Measurements from ENCODE around the gene ARAP1.

Gene ARAP1

DNA sequence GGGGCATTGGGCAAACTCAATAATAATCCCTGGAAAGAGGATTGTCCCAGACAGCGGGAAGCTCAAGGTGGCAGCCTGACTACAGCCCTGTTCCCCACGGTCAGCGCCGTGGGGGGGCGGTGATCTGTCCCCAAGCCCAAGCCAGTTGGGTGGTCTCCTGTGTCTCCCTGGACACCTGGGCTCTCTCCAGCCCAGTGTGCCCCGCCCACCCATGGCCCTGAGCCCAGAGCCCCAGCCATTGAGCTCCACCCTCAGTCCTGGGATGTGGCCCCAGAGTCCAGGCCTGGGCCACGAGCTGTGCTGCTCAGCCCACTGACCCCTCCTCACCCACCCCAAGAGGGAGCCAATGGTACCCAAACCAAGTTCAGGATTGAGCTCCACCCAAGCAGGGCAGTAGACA lies 50.1 kb downstream of the ARAP1 start:
- DNase-seq, result no peak

DNA sequence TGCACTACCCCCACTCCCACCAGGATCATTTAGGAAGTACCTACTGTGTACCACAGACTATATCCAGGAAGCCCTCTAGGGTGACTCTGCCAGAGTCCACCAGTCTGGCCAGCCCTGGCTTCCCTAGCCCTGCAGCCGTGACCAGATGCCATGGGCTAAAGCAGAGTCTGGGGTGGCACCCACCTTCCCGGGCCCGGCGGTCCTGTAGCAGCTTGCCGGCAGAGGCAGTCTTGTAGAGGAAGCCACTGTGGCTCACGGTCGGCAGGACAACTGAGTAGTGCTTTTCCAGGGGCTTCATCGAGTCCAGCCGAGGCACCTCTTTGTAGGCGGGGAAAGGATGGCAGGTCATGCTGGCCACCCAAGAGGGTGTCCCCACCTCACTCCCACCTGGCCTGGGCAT lies 50.7 kb downstream of the ARAP1 start:
- no peak for DNase-seq

DNA sequence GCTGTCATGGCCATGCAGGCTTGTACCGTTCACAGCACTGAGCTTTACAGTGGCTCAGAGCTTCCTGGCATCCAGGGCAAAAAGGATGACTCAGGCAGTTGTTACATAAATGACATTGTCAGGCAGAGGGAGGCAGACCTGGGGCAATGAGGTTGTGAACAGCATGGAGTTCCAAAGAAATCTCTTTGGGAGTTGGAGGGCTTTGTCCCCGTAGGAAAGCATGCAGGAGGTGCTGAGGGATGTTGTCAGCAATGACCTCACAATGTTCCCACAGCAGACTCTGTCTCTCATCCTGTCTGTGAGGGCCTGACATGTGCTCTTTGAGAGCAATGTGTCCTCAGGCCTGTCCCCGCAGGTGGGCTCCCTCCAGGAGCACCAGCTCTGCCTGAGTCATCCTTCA lies 52.1 kb downstream of the ARAP1 start:
- DNase-seq, result no peak

DNA sequence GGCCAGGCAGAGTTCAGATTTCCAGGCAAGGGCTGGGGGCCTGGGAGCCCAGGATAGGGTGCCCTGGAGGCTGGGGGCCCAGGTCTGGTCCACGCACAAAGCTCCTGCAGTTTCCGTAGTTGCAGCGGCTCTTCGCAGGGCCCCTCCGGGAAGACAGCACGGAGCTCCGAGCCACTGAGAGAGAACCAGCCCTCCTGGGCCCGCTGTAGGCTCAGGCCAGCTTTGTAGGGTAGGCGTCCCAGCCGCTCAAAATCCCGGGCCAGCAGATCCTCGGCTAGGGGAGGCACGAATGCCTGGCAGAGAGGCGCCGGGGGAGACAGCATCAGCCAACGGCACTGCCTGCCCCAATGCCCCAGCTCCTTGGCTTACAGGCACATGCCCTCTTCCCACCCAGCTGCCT lies 54.4 kb downstream of the ARAP1 start:
- no peak for DNase-seq

DNA sequence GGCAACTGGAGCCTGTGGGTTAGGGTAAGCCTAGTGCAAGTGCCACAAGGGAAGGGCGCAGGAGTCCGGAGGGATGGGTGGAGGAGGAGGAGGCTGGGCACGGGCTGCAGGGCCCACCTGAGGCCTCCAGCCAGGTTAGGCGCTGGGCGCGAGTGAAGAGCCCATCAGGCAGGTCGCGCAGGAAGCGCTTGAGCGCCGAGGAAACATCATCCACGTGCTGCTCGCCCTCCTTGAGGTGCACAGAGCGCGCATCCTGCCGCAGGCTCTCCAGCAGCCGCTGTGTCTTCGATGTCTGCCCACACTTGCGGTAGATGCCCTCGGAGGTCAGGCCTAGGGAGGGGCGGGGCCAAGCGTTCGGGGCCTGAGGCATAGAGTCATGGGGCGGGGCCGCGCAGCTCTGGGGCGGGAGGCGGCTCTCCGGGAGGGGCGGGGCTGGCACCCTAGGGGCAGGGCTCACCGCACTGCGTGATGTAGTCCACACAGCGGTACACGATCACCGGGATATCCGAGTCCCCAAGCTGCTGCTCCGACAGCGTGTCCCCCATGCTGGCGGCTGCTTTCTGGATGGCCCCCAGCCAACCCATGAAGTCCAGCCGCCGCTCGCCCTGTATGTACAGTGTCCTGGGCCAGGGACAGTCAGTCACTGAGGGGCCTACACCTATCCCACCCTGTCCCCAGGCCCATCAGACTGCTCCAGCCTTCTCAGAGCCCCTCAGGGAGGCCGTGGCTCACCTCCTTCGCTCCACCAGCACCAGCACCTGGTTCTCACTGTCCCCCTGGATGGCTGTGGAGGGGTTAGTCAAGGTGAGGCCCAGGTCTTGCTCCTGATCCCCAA lies 55.1 kb downstream of the ARAP1 start:
- DNase-seq, result no peak

DNA sequence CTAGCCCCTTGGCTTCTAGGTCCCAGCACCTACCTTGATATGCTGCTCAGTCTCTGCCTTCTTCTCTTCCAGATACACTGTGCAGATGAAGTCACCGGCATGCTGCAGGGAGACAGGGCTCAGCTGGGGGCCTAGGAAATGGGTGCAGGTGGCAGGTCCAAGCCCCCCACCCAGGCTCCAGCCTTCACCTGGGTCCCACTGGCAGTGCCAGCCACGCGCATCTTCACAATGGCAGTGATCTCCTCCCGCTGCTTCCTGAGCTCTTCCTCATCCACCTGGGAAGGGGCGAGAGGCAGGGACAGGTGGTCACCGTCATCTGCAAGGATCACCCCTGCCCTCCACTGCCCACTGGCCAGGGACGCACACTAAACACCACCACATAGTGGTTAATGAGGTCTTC lies 56.9 kb downstream of the ARAP1 start:
- DNase-seq, result no peak

DNA sequence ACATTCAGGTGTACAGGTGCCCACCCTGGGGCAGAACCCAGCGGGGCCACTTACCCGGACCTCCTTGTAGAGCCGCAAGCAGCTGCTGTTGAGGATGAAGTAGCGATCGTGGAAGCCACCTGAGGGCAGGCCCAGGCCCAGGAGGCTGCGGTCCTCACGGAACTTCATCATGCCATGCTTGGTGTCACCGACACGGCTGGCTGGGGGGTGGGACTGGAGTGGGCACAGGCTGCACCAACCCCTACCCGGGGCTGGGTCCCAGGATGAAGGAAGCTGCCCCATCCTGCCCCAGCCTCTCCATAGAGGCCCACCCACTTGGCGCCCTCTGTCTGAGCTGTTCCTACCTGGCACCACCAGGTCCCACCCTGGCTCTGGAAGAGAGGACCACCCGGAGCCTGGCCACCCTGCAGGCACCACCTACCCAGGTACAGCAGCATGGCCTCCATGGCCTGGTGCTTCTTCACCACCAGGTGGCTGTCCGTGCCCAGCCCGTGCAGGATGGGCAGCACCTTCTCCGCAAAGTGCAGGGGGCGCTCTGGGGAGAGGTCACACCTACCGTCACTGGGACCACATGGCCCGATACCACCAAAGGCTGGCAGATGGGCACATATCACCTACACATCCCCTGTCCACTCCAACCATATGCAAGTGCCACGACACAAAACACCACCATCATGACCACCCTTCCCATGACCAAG lies 58.8 kb downstream of the ARAP1 start:
- no peak for DNase-seq

DNA sequence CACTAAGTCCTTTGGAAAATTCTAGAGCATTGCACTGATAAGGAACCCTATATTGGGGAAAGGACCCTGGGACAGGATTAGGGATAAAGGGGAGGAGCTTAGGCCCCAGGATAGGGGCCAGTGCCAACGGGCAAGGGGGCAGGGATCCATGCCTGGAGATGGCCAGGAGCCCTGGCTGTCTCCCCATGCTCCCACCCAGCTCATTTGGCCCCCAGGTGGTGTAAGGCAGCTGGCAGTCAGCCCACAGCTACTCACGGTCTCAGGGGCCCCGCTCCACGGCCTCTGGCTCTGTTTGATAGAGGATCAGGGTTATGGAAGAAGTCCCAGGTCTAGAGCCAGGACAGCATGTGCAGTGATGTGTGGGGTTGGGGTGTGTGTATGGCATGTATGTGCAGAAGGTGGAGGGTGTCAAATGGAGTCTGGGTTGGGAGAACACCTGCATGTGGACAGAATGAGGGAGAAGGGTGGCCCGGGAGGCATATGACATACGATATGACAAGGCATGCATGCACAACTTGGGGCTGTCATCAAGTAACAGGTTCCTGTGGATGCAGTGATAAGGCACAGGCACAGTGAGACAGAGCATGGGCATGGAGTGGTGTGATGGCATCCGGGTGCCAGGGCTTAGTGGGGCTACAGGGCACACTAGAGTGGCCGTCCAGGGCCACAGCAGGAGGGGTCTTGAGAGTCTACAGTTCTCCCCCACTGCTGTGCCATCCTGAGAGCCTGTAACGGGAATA lies 59.5 kb downstream of the ARAP1 start:
- no peak for DNase-seq

DNA sequence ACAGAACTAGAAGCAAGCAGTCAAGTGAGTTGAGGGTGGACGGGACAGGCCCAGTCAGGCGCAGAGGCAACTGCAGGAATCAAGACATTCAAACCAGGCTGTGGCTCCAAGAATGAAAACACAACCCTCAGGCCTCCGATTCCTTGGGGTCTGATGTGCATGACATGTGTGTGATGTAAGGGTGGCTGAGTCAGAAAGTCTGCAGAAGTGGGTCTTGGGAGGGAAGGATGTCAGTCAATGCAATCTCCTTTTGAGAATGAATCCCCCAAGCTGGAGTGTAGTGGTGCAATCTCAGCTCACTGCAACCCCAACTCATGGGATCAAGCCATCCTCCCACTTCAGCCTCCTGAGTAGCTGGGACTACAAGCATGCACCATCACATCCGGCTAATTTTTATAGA lies 62.0 kb downstream of the ARAP1 start:
- no peak for DNase-seq

DNA sequence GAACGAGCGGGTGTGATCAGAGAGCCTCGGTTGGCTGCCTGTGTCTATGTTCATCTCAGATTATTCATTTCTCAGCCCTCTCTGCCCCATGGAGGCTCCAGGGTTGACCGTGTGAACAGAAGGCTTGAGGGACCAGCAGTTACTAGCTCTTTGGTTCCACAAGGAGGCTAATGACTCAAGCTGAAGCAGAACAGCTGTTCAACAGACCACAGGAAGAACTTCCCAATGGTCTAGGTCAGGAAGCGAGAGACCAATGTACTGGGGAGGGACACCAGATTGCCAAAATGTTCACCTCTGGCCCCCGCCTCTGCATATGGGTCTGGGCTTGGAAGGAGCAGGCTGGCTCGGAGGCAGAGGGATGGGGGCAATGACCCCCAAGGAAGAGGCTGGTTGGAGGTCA lies 63.3 kb downstream of the ARAP1 start:
- no peak for DNase-seq

DNA sequence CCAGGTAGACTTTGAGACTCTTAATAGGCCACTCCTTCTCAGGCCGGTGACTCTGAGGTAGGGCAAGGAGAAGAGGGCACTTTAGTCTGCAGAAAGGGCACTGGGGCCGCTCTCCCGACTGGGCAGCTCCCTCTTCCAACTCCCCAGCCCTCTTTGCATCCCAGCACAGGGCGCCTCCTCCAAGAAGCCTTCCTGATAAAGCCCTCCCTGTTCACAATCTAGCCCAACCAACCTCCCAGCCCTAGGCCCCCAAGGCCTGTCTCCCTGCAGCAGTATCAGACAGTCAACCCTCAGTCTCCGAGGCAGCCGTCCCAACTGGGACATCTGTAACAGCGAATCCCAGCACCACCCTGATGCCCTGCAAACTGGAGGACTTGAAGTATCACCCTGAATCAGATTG lies 63.7 kb downstream of the ARAP1 start:
- no peak for DNase-seq

DNA sequence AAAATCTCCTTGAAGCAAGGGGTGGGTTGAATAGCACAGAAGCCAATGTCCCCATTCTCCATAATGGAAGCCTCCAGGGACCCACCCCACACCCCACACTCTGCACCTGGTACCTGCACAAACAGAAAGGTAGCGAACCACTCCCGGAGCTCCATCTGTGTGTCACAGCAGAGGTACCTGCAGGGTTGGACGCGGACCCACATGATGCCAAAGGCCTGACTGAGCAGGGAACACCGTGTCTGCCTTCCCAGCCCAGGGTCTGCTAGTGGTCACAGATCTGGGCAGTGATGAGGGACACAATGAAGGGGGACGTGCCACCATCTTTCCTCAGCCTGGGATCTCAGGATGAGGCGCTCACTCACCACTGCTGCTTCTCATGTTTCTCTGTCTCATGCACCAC lies 64.9 kb downstream of the ARAP1 start:
- no peak for DNase-seq

DNA sequence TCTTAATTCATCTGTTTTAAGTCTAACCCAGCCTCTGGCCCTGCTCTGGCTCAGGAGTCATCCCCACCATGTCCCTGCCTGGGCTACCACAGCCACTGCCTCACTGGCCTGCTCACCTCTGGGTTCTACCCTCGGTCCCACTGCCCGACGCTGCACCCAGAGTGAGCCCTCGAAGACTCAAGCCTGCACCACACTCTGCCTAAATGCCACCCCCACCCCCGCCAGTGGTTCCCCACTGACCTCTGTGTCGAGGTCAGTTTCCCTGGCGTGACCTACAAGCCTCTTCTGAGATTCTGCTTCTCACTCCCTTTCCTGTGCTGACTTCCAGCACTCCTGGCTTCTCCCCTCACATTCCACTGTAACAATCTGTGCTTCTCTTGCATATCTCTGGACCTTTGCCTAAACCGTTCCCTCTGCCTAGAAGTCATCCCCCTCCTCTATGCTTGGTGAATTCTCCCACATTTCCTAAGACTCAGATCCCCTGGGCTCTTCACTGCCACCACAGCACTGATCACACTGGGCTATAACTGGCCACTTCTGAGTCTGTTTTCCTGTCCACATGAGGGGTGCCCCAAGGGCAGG lies 65.5 kb downstream of the ARAP1 start:
- no peak for DNase-seq

DNA sequence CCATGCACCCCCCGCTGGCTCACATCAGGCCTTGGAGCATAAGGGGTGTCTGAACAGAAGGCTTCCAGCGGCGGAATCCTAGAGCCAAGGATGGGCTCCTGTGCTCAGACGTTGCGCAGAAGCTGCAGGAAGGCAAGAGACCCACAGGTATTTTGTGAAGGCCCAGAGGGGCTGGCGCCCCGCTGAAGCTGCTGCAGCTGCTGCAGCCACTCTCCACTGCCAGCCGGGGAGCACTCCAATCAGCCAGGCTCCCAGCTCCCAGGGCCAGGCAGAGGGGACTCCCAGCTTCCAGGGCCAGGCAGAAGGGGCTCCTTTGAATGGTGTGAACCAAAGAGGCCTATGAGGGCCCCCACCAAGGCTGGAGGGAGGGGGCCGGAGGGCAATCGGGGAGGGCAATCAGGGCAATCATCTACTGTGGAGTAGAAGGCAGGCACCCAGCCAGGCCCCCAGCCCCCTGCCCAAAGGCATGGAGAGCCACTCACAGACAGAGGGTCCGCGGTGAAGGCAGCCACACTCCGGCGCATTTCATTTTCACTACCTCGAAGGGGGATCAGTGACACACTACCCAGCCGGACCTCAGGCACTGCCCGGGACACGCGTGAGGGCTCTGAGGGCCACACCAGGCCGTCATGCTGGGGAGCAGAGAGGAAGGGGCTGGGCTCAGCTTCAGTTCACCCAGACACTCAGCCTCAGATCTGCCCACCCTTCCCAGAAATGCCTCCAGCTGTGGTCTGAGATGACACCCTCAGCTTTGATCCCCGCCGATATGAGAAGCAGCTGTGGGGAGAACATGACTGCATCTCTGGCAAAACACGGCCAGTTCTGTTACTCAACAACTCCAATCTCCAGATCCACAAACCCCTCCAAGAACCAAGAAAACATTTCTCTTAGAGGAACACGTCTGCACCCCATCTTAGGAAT lies 66.4 kb downstream of the ARAP1 start:
- DNase-seq, result no peak

DNA sequence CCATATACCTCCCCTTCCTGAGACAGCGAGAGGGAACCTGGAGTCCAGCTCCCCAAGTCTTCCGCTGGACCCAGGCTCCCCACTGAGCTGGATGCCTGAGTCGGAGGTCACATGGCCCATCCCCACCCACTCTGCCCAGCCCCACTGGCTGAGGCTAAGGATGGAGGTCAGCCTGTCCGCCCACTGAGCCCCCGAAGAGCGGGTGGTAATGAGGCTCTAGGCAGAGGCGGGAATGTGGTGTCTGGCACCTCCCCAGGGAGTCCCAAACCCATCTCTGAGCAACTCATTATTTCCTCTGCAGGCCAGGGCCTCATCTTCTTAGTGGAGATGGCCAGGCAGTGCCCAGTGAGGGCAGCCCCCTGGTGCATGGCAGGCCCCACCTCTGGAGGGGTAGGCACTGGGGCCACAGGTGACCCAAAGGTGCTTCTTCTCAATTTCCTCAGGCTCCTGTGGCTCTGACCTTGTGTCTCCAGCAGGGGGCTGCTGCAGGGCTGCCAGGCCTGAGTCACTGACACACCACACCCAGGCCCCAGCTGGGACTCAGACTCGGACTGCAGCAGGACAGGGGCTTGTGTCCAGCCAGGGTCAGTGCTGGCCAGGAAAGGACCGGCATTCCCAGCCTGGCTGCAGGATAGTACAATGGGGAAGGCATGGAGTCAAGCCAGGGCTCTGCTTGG lies 67.8 kb downstream of the ARAP1 start:
- DNase-seq, result no peak

DNA sequence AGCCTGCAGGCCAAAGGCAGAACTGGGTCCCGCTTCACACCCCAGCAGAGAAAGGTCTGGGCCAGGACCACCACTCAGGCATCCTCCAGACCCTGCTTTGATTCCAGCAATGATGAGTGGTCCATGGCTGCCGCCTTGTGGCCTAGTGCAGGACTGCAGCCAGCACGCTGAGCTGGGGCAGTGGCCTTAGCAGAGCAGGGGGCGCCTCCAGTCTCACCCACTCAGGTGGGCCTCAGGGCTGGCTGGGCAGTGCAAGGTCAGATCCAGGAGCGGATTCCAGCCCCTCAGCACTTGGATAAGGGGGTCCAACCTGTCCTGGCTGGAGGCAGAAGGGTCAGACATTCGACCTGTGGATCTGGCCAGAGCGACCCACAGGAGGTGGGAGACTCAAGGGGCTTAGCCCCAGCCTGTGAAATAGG lies 68.4 kb downstream of the ARAP1 start:
- DNase-seq, result no peak

DNA sequence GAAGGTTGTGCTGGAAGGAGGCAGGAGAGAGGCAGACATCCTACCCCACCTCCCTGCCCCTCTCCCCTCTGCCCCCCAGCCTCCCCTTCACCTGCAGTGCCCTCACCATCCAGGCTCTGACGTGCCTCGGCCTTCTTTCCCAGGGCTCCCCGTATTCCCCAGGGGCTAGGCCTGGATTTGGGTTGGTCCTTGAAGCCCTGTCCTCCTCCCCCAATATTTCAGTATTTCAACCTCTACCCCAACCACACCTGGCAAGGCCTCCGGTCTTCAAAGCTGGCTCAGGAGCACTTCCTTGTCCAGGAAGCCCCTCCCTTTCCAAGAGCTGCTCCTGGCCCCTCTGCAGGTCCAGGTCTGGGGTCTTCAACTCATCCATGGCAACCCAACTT lies 69.4 kb downstream of the ARAP1 start:
- no peak for DNase-seq

DNA sequence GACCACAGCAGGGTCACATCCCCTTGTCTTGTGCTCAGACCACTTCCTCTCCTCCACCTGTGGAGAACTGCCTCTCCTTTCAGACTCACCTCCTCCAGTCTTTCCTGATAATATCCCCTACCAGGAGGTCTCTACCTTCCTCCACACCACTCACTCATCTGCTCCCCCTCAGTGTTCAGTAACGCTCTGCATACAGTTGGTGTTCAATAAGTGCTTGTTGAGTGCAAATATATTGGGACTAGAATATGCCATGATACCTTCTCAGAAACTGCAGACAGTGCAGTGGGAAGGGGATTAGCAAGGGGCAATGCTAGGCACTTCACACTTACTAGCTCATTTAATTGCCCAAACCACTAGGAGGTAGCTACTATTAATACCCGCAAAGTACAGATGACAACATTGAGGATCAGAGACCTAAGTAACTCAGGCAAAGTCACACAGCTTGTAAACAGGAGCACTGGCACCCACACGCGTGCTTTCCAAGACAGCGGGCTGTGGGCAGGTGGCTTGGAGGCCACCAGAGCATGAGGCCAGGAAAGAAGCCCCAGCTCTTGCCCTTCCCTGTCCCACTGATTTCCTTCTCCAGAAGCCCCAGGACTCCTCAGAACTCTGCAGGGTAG lies 69.9 kb downstream of the ARAP1 start:
- no peak for DNase-seq

DNA sequence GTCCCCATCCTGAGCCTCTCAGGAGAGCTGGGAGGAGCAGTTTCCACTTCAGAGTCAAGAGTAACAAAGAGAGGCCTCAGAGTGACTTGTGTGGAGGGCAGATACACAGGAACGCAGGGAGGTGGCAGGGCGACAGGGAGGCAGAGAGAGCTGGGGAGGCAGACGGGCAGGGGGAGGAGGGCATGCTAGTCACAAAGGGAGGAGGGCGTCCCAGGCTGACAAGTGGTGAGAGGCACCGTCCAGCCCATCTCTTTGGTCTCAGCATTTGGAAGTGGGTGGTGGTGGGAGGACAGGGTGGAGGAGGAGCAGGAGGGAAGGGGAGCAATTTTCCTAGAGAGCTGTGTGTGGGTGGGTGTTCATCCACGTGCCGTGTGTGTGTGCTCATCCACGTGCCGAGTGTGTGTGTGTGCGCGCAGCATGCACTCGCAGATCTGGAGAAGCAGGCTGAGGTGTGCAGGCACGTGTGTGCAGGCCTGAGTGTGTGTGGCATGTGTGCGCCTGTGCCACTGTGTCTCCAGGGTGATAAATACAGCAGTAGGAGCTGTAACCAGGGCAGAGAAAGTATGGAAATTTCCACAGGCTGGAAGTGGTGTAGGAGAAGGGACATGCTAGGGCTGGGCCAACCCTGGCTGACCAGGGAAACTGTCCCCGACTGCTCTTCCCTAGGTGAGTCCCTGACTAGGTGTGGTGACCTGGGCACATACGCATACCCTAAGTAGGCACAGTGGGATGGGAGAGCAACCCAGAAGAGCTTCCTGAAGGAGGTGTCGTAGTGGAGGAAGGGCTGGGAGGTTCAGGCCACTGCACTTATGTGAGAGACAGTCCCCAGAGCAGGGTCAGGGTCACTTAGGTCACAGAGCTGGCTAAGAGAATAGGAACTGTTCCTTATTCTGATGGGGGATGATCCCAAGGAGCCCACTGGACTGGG lies 70.7 kb downstream of the ARAP1 start:
- no peak for DNase-seq

DNA sequence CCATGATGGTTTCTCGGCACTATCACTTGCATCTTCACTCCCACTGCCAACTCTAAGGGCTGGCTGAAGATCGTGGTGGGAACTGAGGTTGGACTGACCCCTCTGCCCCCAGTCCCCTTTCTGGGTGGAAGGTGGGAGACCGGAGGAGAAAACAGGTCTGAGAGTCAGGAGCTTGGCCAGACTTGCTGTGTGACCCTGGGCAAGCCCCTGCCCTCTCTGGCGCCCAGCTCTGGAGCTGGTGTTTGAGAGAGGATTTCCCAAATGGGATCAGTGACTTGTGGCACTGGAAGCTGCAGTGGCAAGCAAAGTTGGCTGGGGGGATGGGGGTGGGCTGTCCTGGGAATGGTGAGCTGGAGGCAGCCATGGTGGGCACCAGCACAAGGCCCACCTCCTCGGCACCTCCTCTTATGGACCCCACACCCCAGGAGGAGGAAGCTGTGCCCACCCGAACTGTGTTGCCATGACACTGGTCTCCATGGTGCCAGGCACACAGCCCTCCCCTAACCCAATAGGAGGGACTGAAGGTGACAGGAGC lies 71.5 kb downstream of the ARAP1 start:
- no peak for DNase-seq

Data from GOT3 (cell line).